NCI-H345 (cell line): ENCODE measurements around the gene FAM110D.

ENCODE experiments used
- DNase-seq: peaks from one replicate; lab custom pipeline; 2025; lab: John Stamatoyannopoulos, UW

The FAM110D gene

GRCh38 chr1:26189331-26189730 lies 30.5 kb downstream of the FAM110D start:
- no peak for DNase-seq

- DNase-seq = no peak
Observed at GRCh38 chr1:26189751-26190275, 30.9 kb downstream of the FAM110D start.

GRCh38 chr1:26190373-26190987 lies 31.6 kb downstream of the FAM110D start, which contains the start of gene CATSPER4:
Gene CATSPER4, plus strand, starts transcription at chr1:26190602. Its CDS starts 26 bp downstream, at chr1:26190628.
- DNase-seq = no peak

GRCh38 chr1:26191739-26192138 lies 32.9 kb downstream of the FAM110D start:
- DNase-seq = no peak

GRCh38 chr1:26195805-26196204 lies 36.9 kb downstream of the FAM110D start:
- no peak for DNase-seq

- no peak for DNase-seq
Observed at GRCh38 chr1:26197301-26197700, 38.4 kb downstream of the FAM110D start.

- DNase-seq = no peak
Observed at GRCh38 chr1:26197813-26198212, 38.9 kb downstream of the FAM110D start.

GRCh38 chr1:26200413-26200812 lies 41.5 kb downstream of the FAM110D start:
- no peak for DNase-seq

GRCh38 chr1:26203642-26204318 lies 44.9 kb downstream of the FAM110D start:
- no peak for DNase-seq

- DNase-seq = no peak
Observed at GRCh38 chr1:26210147-26210870, 51.4 kb downstream of the FAM110D start.

GRCh38 chr1:26212726-26213125 lies 53.8 kb downstream of the FAM110D start:
- DNase-seq = no peak

- no peak for DNase-seq
Observed at GRCh38 chr1:26213335-26213905, 54.5 kb downstream of the FAM110D start.
